ENCODE results near the gene PADI1.

PADI1 gene

GRCh38 chr1:17200246-17200645 lies 4.7 kb upstream of the PADI1 start:
- Histone ChIP-seq H3K9me3 (ENCODE audit: control insufficient read depth, insufficient read depth, low read depth, low read length) (no peaks in the 10 kb centered on the region), H3K4me3 (ENCODE audit: low read depth, low read length) (no peak overlapping the region), H3K4me1 (ENCODE audit: control insufficient read depth, insufficient read depth, low read length) (no peaks in the 10 kb centered on the region), H3K36me3 (ENCODE audit: control insufficient read depth in 2 of 2, insufficient read depth in 1 of 2, low read length in 2 of 2) (no peaks in the 10 kb centered on the region), H3K27ac (ENCODE audit: extremely low read depth, low read depth, low read length) (no peak overlapping the region)
- no peak for TF ChIP-seq HOXD13 (CRISPR knock-in tag; IDR thresholded peaks at IDR 0.05; ENCODE audit: borderline replicate concordance)
- TF ChIP-seq ZNF335 (tag by site-specific recombination; conservative IDR thresholded peaks at IDR 0.05): no peak
- no peak for TF ChIP-seq IKZF3 (tag by site-specific recombination; IDR thresholded peaks at IDR 0.05)
- no peak for TF ChIP-seq ZNF274 (IDR thresholded peaks at IDR 0.05; ENCODE audit: low read length)
- no peak for TF ChIP-seq ZNF274 (tag by site-specific recombination; IDR thresholded peaks at IDR 0.05; ENCODE audit: borderline replicate concordance)
- TF ChIP-seq ZNF548 (tag by site-specific recombination; IDR thresholded peaks at IDR 0.05): no peak
- no peak for TF ChIP-seq ZNF704 (tag by site-specific recombination; IDR thresholded peaks at IDR 0.05)
- no peak for TF ChIP-seq ZNF23 (tag by site-specific recombination; IDR thresholded peaks at IDR 0.05; ENCODE audit: borderline replicate concordance)
- TF ChIP-seq ZNF639 (tag by site-specific recombination; IDR thresholded peaks at IDR 0.05): no peak
- TF ChIP-seq MEIS1 (CRISPR knock-in tag; IDR thresholded peaks at IDR 0.05; ENCODE audit: borderline replicate concordance): no peak
- TF ChIP-seq GLIS1 (tag by site-specific recombination; IDR thresholded peaks at IDR 0.05): no peak
- TF ChIP-seq ZNF157 (tag by site-specific recombination; IDR thresholded peaks at IDR 0.05): no peak
- TF ChIP-seq ZNF843 (tag by site-specific recombination; IDR thresholded peaks at IDR 0.05): no peak
- no peak for TF ChIP-seq SETDB1 (IDR thresholded peaks at IDR 0.05; ENCODE audit: insufficient read length, low read length)
- no peak for TF ChIP-seq AEBP2 (tag by site-specific recombination; IDR thresholded peaks at IDR 0.05; ENCODE audit: borderline replicate concordance)
- TF ChIP-seq ZNF292 (tag by site-specific recombination; IDR thresholded peaks at IDR 0.05; ENCODE audit: borderline replicate concordance, low read depth): no peak
- TF ChIP-seq ZNF707 (tag by site-specific recombination; IDR thresholded peaks at IDR 0.05): no peak
- no peak for TF ChIP-seq ZBTB8A (tag by site-specific recombination; IDR thresholded peaks at IDR 0.05)
- TF ChIP-seq ZNF362 (tag by site-specific recombination; IDR thresholded peaks at IDR 0.05): no peak
- ChIA-PET POLR2A (no interaction called here), CTCF (no interaction called here)

- Histone ChIP-seq H3K4me3 (ENCODE audit: low read depth, low read length) (no peak overlapping the region), H3K9me3 (ENCODE audit: control insufficient read depth, insufficient read depth, low read depth, low read length) (no peaks in the 10 kb centered on the region), H3K4me1 (ENCODE audit: control insufficient read depth, insufficient read depth, low read length) (no peaks in the 10 kb centered on the region), H3K36me3 (ENCODE audit: control insufficient read depth in 2 of 2, insufficient read depth in 1 of 2, low read length in 2 of 2) (no peaks in the 10 kb centered on the region), H3K27ac (ENCODE audit: extremely low read depth, low read depth, low read length) (no peak overlapping the region)
- ChIA-PET CTCF (no interaction called here), POLR2A (no interaction called here)
- TF ChIP-seq ZNF645 (tag by site-specific recombination; IDR thresholded peaks at IDR 0.05) (no peak), ZNF433 (tag by site-specific recombination; IDR thresholded peaks at IDR 0.05; ENCODE audit: low read depth) (no peak), ZFHX2 (tag by site-specific recombination; conservative IDR thresholded peaks at IDR 0.05) (no peak), ZNF112 (tag by site-specific recombination; IDR thresholded peaks at IDR 0.05) (no peak), ZNF658 (tag by site-specific recombination; IDR thresholded peaks at IDR 0.05) (no peak), KLF7 (tag by site-specific recombination; IDR thresholded peaks at IDR 0.05; ENCODE audit: borderline replicate concordance) (no peak)
These were observed 4.2 kb upstream of the PADI1 start for GRCh38 chr1:17200756-17201155.

Measured in HEK293 (cell line).